Activated T-cell treated with anti-CD3 and anti-CD28 coated beads for 24 hours (primary cell): ENCODE results near the gene ASXL1.
"Not testable (repeated sequence)": the region's sequence is repeated elsewhere in the genome, so short reads cannot be mapped to it uniquely, and the experiment has no call there.

Experiments used
- DNase-seq: peaks from one replicate; pipeline ENCODE4 v3.0.0-alpha.2; 2020; ENCODE audit warnings: low read depth

ASXL1 gene

DNA sequence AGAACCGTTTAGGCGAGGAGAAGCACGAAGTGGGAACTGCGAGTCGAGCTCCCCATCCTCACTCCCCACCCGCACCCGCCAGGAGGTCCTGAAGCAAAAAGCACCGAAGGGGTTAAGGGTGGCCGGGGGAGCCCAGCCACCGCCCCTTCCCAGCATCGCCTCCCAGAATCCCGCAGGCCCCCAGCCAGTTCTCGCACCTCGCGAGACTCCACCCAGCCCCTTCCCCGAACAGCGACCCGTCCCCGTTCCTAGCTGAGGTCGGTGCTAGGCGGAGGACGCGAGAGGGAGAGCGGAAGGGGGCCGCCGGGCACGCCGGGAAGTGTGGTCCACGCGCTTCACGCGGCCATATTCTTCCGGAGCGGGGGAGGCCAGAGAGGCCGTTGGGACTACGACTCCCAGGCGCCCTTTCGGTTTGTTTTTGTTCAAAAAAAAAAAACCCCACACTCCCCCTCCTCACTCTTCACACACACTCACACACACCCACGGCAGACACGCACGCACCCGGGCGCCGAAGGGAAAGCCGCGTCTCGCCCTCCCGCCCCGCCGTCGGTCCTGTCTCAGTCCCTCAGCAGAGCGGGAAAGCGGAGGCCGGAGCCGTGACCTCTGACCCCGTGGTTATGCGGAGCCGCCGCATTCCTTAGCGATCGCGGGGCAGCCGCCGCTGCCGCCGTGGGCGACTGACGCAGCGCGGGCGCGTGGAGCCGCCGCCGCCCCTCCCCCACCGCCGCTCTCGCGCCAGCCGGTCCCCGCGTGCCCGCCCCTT lies at the start of gene ASXL1:
ASXL1 (plus strand) TSS at position 463 of the 763 bp plus-strand sequence. CDS start 445 bp downstream, outside the sequence.
- peak; percentile 93 for DNase-seq

GRCh38 chr20:32312718-32313424 lies 45.3 kb upstream of the ASXL1 start:
- no peak for DNase-seq

DNA sequence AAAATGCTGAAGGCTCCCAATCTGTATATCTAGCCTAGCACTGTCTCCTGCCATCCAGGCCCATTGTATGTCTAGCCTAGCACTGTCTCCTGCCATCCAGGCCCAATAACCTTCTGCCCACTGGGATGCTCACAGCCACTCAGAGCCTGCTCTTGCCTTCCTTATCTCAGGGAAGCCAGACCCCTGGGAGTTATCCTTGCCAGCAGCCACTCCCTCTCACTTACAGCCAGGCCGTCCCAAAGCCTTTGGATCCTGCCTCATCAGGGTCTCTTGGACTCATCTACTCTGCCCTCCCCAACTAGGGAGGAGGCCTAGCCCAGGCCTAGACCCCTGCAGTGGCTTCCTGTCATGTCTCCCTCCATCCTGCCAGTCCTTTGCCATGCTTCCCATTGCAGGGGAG lies 43.4 kb upstream of the ASXL1 start:
- no peak for DNase-seq

- no peak for DNase-seq
These were observed 42.7 kb upstream of the ASXL1 start for GRCh38 chr20:32315399-32315798.

GRCh38 chr20:32315891-32316290 lies 42.2 kb upstream of the ASXL1 start:
- DNase-seq: no peak

DNA sequence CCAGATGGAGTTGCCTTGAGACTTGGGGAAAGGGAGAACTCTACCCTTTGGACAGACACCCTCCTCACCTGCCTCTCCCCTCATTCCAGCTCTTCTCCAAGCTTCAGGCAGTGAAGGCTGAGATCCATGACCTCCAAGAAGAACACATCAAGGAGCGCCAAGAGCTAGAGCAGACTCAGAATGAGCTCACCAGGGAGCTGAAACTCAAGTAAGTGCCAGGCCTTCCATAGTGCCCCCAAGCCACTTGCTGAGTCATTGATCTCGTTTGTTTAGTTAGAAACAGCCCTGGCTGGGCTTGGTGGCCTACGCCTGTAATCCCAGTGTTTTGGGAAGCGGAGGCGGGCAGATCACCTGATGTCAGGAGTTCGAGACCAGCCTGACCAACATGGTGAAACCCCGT lies 41.5 kb upstream of the ASXL1 start:
- no peak for DNase-seq

DNA sequence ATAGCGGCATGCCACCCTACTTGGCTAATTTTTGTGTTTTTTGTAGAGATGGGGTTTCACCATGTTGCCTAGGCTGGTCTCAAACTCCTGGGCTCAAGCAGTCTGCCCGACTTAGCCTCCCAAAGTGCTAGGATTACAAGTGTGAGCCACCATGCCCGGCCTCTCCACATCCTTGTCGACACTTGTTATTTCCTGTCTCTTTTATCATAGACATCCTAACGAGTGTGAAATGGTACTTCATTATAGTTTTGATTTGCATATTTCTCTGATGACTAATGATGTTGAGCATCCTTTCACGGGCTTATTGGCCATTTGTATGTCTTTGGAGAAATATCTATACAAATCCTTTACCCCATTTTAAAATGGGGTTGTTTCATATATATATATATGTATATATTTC lies 39.0 kb upstream of the ASXL1 start:
- DNase-seq: no peak

GRCh38 chr20:32320305-32320704 lies 37.8 kb upstream of the ASXL1 start:
- no peak for DNase-seq

DNA sequence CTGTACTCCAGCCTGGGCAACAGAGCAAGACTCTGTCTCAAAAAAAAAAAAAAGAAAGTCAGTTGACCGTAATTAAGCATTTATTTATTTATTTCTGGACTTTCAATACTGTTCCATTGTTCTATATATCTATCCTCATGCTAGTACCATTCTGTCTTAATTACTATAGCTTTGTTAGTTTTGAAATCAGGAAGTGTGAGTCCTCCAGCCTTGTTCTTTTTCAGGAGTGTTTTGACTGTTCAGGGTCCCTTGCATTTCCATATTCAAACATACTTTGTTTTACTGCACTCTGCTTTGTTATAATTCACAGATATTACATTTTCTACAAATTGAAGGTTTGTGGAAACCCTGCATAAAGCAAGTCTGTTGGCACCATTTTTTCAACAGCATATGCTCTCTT lies 36.7 kb upstream of the ASXL1 start:
- DNase-seq: no peak

- not testable (repeated sequence) for DNase-seq
These were observed 35.9 kb upstream of the ASXL1 start for GRCh38 chr20:32322260-32322659.

GRCh38 chr20:32323761-32324160 lies 34.4 kb upstream of the ASXL1 start:
- DNase-seq: not testable (repeated sequence)

DNA sequence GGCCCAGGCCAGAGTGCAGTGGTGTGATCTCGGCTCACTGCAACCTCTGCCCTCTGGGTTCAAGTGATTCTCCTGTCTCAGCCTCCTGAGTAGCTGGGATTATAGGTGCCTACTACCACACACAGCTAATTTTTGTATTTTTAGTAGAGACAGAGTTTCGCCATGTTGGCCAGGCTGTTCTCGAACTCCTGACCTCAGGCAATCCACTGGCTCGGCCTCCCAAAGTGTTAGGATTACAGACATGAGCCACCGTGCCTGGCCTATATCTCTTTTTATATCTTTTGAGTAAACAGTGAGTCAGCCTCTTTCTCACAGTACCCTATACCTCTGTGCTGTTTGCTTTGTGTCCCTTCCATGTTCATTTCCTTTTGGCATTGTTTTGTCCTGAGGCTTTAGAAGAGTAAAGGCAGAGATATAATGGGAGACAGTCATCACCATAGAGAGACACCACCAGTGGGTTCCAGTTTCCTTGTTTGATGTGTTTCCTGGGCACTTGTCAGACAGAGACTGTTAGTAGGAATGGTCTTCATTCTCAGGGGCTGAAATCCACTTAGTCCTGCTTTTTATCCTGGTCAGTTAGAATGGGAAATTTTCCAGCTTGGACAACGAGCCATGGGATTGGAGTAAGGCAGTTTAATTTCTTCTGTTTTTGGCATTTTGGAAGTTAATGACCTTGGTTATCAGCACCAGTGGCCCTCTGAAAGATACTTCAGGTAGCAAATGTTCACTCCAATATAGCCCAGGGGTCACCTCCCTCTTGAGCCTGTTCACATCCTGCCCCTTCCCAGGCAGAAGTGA lies 32.2 kb upstream of the ASXL1 start:
- no peak for DNase-seq

DNA sequence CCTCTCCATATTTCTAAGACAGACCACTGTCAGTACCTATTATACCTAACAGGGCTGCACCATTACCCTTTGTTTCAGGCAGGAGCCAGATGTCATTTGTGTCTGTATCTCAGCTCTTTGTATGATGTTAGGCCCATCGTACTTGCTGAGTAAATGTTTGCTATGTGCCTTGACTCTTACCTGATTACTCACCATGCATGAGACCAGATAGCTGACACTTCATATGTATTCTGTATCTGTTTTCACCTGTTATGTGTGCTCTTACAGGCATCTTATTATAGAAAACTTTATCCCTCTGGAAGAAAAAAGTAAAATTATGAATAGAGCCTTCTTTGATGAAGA lies 31.7 kb upstream of the ASXL1 start:
- no peak for DNase-seq

GRCh38 chr20:32327087-32327681 lies 30.9 kb upstream of the ASXL1 start:
- DNase-seq: no peak

DNA sequence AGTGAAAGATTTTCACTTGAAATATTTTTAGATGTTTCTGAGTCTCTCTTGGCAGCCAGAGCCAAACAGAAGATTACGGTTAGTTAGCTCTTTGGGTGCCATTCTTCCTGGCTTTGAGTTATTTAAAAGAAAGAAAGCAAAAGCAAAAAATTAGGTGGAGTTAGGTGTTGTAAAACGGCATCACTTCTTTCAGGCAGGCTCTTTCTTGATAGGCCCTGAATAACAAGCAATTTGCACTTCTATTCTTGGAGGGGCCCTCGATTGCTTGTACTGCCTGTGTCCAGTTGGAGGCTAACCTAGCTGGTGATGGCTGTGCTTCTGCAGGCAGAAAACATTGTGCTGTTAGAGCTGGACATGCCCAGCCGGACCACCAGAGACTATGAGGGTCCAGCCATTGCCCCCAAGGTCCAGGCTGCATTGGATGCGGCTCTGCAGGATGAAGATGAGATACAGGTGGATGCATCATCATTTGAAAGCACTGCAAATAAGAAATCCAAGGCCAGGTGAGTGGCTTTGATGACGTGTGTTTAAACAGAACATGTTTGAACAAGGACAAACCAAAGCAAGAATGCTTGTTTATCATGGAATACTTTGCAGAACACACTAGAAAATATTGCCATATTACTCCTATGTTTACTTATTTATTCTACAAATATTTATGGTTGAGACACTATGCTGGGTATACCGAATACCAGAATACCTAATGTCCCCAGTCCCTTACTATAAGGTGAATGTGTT lies 28.1 kb upstream of the ASXL1 start:
- DNase-seq: no peak

- no peak for DNase-seq
These were observed 27.6 kb upstream of the ASXL1 start for GRCh38 chr20:32330555-32330897.

DNA sequence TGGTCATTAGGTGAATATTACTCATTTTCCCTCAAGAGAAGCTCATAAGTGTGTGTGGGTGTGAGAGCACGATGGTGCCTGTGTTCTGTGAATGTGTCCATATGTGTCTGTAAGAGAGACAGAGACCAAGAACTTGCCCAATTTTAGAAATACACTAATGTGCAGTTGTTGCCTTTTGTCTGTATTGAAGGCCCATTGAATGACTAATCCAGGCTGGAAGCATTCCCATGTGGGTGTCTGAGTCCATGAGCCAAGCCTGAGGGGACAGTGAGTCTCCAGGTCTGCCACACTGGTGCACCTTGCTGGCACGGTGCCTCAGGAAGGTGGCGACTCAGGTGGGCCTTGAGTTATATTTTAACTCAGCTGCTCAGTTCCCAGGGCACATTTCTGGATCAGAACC lies 25.5 kb upstream of the ASXL1 start:
- no peak for DNase-seq

- peak; percentile 24 for DNase-seq
These were observed 24.7 kb upstream of the ASXL1 start for GRCh38 chr20:32333181-32333987.

DNA sequence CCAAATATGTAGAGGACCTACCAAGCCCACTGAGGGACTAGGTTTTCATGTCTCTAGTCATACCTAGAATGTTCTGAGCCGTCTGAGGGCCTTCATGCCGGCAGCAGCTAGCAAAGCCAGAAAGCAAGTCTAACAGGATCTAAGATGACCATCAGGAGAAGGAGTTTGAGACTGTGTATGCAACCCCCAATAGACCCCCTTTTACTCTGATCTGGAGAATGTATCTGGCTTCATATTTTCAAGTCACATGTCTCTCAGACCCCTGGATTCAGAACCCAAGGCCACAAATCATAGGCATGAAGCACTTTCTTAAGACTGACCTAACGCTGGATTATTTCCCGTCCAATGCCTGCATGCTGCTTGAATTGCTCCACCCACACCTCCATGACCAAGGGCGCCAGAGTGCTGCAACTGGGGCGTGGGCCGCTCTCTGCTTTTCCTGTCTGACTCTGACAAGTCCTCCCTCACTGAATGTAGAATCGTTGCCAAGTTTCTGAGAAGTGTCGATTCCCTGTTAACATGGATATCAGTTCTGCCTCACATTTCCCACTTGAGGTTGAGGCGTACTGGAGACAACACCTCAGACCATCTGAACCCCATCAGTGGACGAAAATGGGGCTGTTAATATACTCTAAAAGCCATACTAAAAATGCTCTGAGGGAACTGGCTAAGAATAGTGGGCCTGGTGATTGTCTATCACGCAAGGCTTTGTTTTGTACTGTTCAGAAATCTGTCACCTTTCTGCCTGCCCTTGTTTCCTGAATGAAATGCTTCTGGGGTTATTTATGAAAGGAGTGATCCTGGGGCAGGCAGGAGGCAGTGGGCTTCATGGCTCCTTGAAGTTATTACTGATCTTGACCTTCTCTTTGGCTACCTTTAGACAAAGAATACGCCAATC lies 23.9 kb upstream of the ASXL1 start:
- DNase-seq: peak; percentile 32

- no peak for DNase-seq
These were observed 21.2 kb upstream of the ASXL1 start for GRCh38 chr20:32336918-32337347.
